ENCODE measurements around the gene EXOC1L. TPM values are rescaled to one million over a fixed set of nuclear protein-coding genes. Genes with fewer than 3 reads are reported as not detected.
"Not testable (repeated sequence)": the region's sequence is repeated elsewhere in the genome, so short reads cannot be mapped to it uniquely, and the experiment has no call there.

Gene EXOC1L
- polyA plus RNA-seq, 3 donors, result not detected

GRCh38 chr4:55830716-55831115, 11.1 kb downstream of the EXOC1L start:
- DNase-seq (ENCODE audit: extremely low read depth in 1 of 11, low read depth in 9 of 11, low spot score in 4 of 11), result no peak

GRCh38 chr4:55834086-55834795, 14.7 kb downstream of the EXOC1L start:
- no peak for DNase-seq (ENCODE audit: extremely low read depth in 1 of 11, low read depth in 9 of 11, low spot score in 4 of 11)

GRCh38 chr4:55837903-55838302, 18.3 kb downstream of the EXOC1L start:
- DNase-seq (ENCODE audit: extremely low read depth in 1 of 11, low read depth in 9 of 11, low spot score in 4 of 11), result no peak

- no peak for DNase-seq (ENCODE audit: extremely low read depth in 1 of 11, low read depth in 9 of 11, low spot score in 4 of 11)
Observed at GRCh38 chr4:55838356-55838755, 18.8 kb downstream of the EXOC1L start.

GRCh38 chr4:55838952-55839351, 19.4 kb downstream of the EXOC1L start:
- no peak for DNase-seq (ENCODE audit: extremely low read depth in 1 of 11, low read depth in 9 of 11, low spot score in 4 of 11)

- DNase-seq (ENCODE audit: extremely low read depth in 1 of 11, low read depth in 9 of 11, low spot score in 4 of 11), result no peak
Observed at GRCh38 chr4:55840956-55841355, 21.4 kb downstream of the EXOC1L start.

- DNase-seq (ENCODE audit: extremely low read depth in 1 of 11, low read depth in 9 of 11, low spot score in 4 of 11), result not testable (repeated sequence)
Observed at GRCh38 chr4:55841373-55842239, 22.0 kb downstream of the EXOC1L start.

- DNase-seq (ENCODE audit: extremely low read depth in 1 of 11, low read depth in 9 of 11, low spot score in 4 of 11), result not testable (repeated sequence)
Observed at GRCh38 chr4:55842312-55842711, 22.7 kb downstream of the EXOC1L start.

- DNase-seq (ENCODE audit: extremely low read depth in 1 of 11, low read depth in 9 of 11, low spot score in 4 of 11), result no peak
Observed at GRCh38 chr4:55849724-55850123, 30.1 kb downstream of the EXOC1L start.

- no peak for DNase-seq (ENCODE audit: extremely low read depth in 1 of 11, low read depth in 9 of 11, low spot score in 4 of 11)
Observed at GRCh38 chr4:55851885-55852284, 32.3 kb downstream of the EXOC1L start.

- DNase-seq (ENCODE audit: extremely low read depth in 1 of 11, low read depth in 9 of 11, low spot score in 4 of 11), result peak; percentile 86 to 96 (median 92)
Observed at GRCh38 chr4:55853484-55854046, 34.0 kb downstream of the EXOC1L start, which contains the start of gene EXOC1. EXOC1 (plus strand) TSS chr4:55853648; CDS start chr4:55858324, 4,676 bp downstream.

- no peak for DNase-seq (ENCODE audit: extremely low read depth in 1 of 11, low read depth in 9 of 11, low spot score in 4 of 11)
Observed at GRCh38 chr4:55854129-55854528, 34.5 kb downstream of the EXOC1L start.

- no peak for DNase-seq (ENCODE audit: extremely low read depth in 1 of 11, low read depth in 9 of 11, low spot score in 4 of 11)
Observed at GRCh38 chr4:55857586-55857985, 38.0 kb downstream of the EXOC1L start.

GRCh38 chr4:55859711-55860110, 40.1 kb downstream of the EXOC1L start:
- no peak for DNase-seq (ENCODE audit: extremely low read depth in 1 of 11, low read depth in 9 of 11, low spot score in 4 of 11)

- DNase-seq (ENCODE audit: extremely low read depth in 1 of 11, low read depth in 9 of 11, low spot score in 4 of 11), result no peak
Observed at GRCh38 chr4:55864577-55865223, 45.1 kb downstream of the EXOC1L start.

GRCh38 chr4:55865228-55865806, 45.7 kb downstream of the EXOC1L start:
- DNase-seq (ENCODE audit: extremely low read depth in 1 of 11, low read depth in 9 of 11, low spot score in 4 of 11), result no peak

- DNase-seq (ENCODE audit: extremely low read depth in 1 of 11, low read depth in 9 of 11, low spot score in 4 of 11), result no peak
Observed at GRCh38 chr4:55866290-55866907, 46.8 kb downstream of the EXOC1L start.

GRCh38 chr4:55866973-55867574, 47.5 kb downstream of the EXOC1L start:
- DNase-seq (ENCODE audit: extremely low read depth in 1 of 11, low read depth in 9 of 11, low spot score in 4 of 11), result peak in 4 of 11 donors; percentile 23 to 41 (median 31)

Data from renal cortex interstitium (tissue), 11 donors.